Mucosa of rectum (tissue), 2 donors: ENCODE measurements around the gene MRPL19.
"Not testable (repeated sequence)": the region's sequence is repeated elsewhere in the genome, so short reads cannot be mapped to it uniquely, and the experiment has no call there.

Source experiments
- H3K27ac ChIP-seq, 2 donors: one replicate each; pipeline ENCODE4 v1.7.0; 2013; ENCODE audit warnings: inconsistent platforms in 2 of 2, low read depth in 2 of 2, low read length in 2 of 2
- H3K27me3 ChIP-seq, 2 donors: one replicate each; pipeline ENCODE4 v1.7.0; 2013; ENCODE audit warnings: low read length in 2 of 2; ENCODE audit not compliant: control insufficient read depth in 2 of 2, insufficient read depth in 2 of 2
- H3K36me3 ChIP-seq, 2 donors: one replicate each; pipeline ENCODE4 v1.7.0; 2013; ENCODE audit warnings: low read length in 2 of 2; ENCODE audit not compliant: control insufficient read depth in 2 of 2, insufficient read depth in 2 of 2
- H3K4me1 ChIP-seq, 2 donors: one replicate each; pipeline ENCODE4 v1.7.0; 2013; ENCODE audit warnings: low read length in 2 of 2, mild to moderate bottlenecking in 1 of 2; ENCODE audit not compliant: control insufficient read depth in 2 of 2, insufficient read depth in 2 of 2
- H3K4me3 ChIP-seq, 2 donors: one replicate each; pipeline ENCODE4 v1.7.0; 2013; ENCODE audit warnings: low read length in 2 of 2
- H3K9ac ChIP-seq, 2 donors: one replicate each; pipeline ENCODE4 v1.7.0; 2013; ENCODE audit warnings: low read length in 2 of 2, low read depth in 1 of 2, mild to moderate bottlenecking in 1 of 2
- H3K9me3 ChIP-seq, 2 donors: one replicate each; pipeline ENCODE4 v1.7.0; 2013; ENCODE audit warnings: low read length in 2 of 2; ENCODE audit not compliant: control insufficient read depth in 2 of 2
- donor health status: healthy.
- donor health status: Normal muscosa, but diverticular disease.

MRPL19 gene

DNA sequence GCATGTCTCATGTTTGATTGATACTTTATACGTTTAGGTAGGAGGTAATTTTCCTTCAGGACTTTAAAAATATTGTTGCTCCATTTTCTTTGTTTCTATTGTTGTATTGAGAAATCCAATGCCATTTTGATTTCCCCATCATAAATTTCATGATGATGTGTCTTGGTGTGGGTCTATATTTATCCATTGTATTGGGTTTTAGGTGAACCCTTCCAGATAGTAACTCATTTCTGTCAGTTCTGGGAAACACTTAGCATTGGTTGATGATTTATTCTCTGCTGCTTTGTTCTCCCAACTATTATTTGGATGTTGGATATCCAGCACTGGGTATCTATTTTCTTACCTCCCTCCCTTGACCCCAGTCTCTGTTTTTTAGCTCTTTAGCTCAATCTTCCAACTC lies 10.0 kb downstream of the MRPL19 start:
- H3K4me3 ChIP-seq = no peak overlapping the region
- no peaks in the 10 kb centered on the region for H3K27me3 ChIP-seq
- H3K4me1 ChIP-seq = no peaks in the 10 kb centered on the region
- peaks cover 52 to 58% of the 10 kb centered on the region in 2 donors for H3K36me3 ChIP-seq
- no peak overlapping the region for H3K27ac ChIP-seq
- H3K9me3 ChIP-seq = no peaks in the 10 kb centered on the region
- H3K9ac ChIP-seq = no peak overlapping the region

DNA sequence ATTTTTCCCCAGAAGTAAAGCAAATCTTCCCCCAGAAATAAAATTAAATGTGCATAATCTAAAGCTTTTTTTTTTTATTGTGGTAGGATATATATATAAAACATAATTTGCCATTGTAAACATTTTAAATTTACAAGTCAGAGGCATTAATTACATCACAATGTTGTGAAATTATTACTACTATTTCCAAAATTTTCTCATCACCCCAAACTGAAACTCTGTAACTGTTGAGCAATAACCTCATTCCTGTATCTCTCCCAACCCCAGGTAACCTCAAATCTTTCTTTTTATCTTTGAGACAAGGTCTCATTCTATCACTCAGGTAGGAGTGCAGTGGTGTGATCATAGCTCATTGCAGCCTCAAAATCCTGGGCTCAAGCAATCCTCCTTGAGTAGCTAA lies 11.2 kb downstream of the MRPL19 start:
- no peaks in the 10 kb centered on the region for H3K27me3 ChIP-seq
- H3K4me3 ChIP-seq = no peak overlapping the region
- no peak overlapping the region for H3K9ac ChIP-seq
- peaks cover 51 to 62% of the 10 kb centered on the region in 2 donors for H3K36me3 ChIP-seq
- no peaks in the 10 kb centered on the region for H3K9me3 ChIP-seq
- no peaks in the 10 kb centered on the region for H3K4me1 ChIP-seq
- H3K27ac ChIP-seq = no peak overlapping the region

DNA sequence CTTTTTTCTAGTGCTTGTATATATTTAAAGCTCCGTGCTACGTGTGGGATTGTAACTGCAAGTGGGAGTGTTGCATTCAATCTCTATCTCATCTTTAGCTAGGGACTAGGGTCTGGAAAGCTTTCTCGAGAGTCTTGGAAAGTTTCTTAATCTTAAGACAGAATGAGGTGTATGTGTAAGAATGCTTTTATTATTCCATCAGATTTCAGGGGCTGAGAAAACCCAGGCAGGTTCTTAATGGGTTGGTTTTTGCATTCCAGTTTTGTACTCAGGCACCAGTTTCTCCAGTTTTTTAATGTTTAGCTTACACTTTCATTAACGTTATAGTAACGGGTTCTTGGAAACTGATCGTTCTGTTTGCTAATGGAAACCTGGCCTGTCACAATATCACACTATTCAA lies 20.3 kb downstream of the MRPL19 start:
- Histone ChIP-seq H3K9ac (no peak overlapping the region), H3K9me3 (no peaks in the 10 kb centered on the region), H3K36me3 (peaks cover 12 to 18% of the 10 kb centered on the region in 2 donors), H3K27ac (no peak overlapping the region), H3K4me1 (no peaks in the 10 kb centered on the region), H3K27me3 (no peaks in the 10 kb centered on the region), H3K4me3 (no peak overlapping the region)

DNA sequence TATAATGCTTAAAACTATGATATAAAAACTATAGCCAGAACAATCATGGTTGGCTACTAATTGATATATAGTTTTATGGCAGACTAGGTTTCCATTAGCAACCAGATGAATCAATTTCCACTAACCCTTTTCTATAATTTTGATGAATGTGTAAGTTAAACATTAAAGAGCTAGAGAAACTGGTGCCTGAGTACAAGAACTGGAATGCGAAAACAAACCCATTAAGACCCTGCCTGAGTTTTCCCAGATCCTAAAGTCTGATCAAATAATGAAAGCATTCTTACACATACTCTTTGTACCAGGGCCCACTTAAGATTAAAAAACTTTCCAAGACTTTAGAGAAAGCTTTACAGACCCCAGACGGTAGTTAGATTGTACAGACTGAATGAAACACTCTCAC lies 21.3 kb downstream of the MRPL19 start:
- Histone ChIP-seq H3K27ac (no peak overlapping the region), H3K27me3 (no peaks in the 10 kb centered on the region), H3K9me3 (no peaks in the 10 kb centered on the region), H3K4me3 (no peak overlapping the region), H3K4me1 (no peaks in the 10 kb centered on the region), H3K36me3 (peaks cover 15 to 16% of the 10 kb centered on the region in 2 donors), H3K9ac (no peak overlapping the region)

DNA sequence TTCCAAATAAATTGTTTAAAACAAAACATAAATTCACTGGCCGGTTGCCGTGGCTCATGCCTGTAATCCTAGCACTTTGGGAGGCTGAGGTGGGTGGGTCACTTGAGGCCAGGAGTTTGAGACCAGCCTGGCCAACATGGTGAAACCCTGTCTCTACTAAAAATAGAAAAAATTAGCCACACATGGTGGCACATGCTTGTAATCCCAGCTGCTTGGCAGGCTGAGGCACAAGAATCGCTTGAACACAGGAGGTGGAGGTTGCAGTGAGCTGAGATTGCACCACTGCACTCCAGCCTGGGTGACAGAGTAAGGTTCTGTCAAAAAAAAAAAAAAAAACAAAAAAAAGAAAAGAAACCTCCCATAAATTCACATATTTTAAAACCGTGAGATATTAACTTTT lies 28.8 kb downstream of the MRPL19 start:
- not testable (repeated sequence) for H3K9ac ChIP-seq, H3K27ac ChIP-seq
- H3K36me3 ChIP-seq = peaks cover 10 to 12% of the 10 kb centered on the region in 2 donors

DNA sequence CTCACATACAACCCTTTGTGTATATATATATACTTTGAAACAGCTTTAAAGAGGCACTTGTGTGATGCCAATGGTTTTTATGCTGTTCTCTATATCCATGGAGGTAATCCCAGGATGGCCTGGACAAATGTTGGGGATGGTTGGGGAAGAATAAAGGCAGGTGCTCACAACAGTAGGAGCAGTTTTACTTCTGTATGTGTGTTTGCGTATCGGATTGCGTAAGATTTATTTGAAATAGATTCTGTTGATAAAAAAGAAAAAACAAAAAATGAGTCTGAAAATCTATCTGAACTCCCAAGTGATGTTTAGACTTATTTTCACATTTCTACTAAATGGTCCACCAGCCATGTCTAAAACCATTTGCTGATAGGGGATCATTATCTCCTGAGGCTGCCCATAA lies 29.3 kb downstream of the MRPL19 start:
- Histone ChIP-seq H3K9ac (no peak overlapping the region), H3K36me3 (peaks cover 11 to 13% of the 10 kb centered on the region in 2 donors), H3K4me1 (no peaks in the 10 kb centered on the region), H3K27ac (no peak overlapping the region), H3K9me3 (no peaks in the 10 kb centered on the region), H3K27me3 (no peaks in the 10 kb centered on the region), H3K4me3 (no peak overlapping the region)

More for the DNA sequence above, 28.8 kb downstream of the MRPL19 start:
- H3K4me1 ChIP-seq, H3K27me3 ChIP-seq, H3K9me3 ChIP-seq, H3K4me3 ChIP-seq: not testable (repeated sequence)

DNA sequence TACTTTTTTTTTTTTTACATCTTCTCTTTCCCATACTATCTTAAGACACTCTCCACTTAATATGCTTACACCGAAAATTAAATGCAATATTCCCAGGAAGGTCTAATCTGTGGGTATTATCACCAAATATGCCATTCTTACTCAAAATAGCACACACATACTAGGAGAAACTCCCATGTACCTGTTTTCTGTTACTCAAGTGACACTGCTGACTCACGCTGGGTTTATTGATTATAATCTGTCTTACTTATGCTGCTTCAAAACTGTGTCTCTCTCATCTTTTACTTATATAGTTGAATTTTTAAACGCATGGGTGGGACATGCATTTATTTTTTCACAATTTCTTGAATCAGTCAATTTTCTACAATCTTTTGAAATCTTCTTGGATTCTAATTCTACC lies 29.9 kb downstream of the MRPL19 start:
- peaks cover 8 to 10% of the 10 kb centered on the region in 2 donors for H3K36me3 ChIP-seq
- no peaks in the 10 kb centered on the region for H3K9me3 ChIP-seq
- H3K4me1 ChIP-seq = no peaks in the 10 kb centered on the region
- no peaks in the 10 kb centered on the region for H3K27me3 ChIP-seq
- no peak overlapping the region for H3K27ac ChIP-seq
- H3K9ac ChIP-seq = no peak overlapping the region
- no peak overlapping the region for H3K4me3 ChIP-seq

DNA sequence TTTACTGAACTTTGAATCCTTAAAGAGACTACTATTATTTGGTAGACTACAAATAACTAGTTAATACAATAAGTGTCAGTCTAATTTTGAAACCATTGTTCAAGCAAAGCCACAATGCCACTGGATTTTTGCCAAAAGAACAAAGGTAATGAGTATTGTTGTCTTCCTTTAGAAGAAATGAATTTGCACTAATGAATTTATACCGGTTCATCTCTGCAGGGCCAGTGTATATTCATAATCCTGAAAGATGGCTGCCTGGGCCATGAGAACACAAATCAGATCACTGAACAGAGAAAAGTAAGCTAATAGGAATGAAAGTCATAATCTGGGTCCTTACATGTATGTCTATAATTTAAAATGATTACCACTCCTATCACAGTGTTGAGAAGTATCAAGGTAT lies 33.0 kb downstream of the MRPL19 start:
- no peak overlapping the region for H3K4me3 ChIP-seq
- no peaks in the 10 kb centered on the region for H3K4me1 ChIP-seq
- H3K27me3 ChIP-seq = no peaks in the 10 kb centered on the region
- no peak overlapping the region for H3K27ac ChIP-seq
- no peak overlapping the region for H3K9ac ChIP-seq
- peaks cover 8% of the 10 kb centered on the region in 2 donors for H3K36me3 ChIP-seq
- no peaks in the 10 kb centered on the region for H3K9me3 ChIP-seq

DNA sequence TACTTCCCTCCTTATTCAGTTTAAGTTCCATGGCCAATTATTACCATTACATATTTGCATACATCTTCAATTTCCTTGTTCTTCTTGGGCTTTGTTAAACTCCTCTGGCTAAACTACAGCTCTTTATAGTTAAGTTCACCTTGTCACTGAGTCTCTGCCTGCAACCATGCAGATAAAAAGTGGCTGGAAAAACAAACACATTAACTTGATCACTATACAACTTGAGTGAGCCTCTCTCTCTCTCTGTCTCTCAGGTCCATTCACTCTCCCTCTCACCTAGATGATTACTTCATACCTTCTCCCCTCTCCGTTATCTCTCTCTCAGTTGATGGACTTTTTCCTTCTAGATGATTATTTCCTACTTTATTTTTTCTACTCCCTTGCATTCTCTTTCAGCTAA lies 33.8 kb downstream of the MRPL19 start:
- H3K9me3 ChIP-seq = no peaks in the 10 kb centered on the region
- H3K4me3 ChIP-seq = no peak overlapping the region
- peaks cover 8 to 12% of the 10 kb centered on the region in 2 donors for H3K36me3 ChIP-seq
- no peaks in the 10 kb centered on the region for H3K4me1 ChIP-seq
- no peak overlapping the region for H3K9ac ChIP-seq
- no peak overlapping the region for H3K27ac ChIP-seq
- H3K27me3 ChIP-seq = no peaks in the 10 kb centered on the region

DNA sequence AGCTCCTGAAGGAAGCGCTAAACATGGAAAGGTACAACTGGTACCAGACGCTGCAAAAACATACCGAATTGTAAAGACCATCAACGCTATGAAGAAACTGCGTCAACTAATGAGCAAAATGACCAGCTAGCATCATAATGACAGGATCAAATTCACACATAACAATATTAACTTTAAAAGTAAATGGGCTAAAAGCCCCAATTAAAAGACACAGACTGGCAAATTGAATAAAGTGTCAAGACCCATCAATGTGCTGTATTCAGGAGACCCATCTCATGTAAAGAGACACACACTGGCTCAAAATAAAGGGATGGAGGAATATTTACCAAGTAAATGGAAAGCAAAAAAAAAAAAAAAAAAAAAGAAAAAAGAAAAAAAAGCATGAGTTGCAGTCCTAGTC lies 36.8 kb downstream of the MRPL19 start:
- H3K9me3 ChIP-seq, H3K4me1 ChIP-seq, H3K9ac ChIP-seq, H3K27ac ChIP-seq, H3K27me3 ChIP-seq, H3K4me3 ChIP-seq: not testable (repeated sequence)
- peaks cover 8 to 16% of the 10 kb centered on the region in 2 donors for H3K36me3 ChIP-seq

DNA sequence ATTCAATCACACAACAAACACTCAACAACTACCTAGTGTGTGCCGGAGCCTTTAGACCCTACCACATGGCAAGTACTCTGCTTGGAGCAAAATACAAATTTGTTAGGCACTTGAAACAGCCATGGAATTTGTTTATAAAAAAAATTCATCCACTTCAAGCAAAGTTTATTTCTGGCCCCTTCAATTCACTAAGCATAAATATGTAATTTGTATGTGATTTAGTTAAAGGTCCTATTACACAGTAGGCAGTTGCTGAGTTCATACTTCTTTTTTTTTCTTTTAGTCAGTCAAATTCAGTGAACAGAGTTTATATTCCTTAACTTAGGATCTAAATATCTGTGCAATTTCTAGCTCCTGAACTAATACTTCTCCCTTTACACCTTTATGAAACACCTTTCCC lies 41.6 kb downstream of the MRPL19 start:
- no peak overlapping the region for H3K4me3 ChIP-seq
- no peak overlapping the region for H3K9ac ChIP-seq

More for the DNA sequence above, 41.6 kb downstream of the MRPL19 start:
- H3K4me1 ChIP-seq = no peaks in the 10 kb centered on the region
- no peaks in the 10 kb centered on the region for H3K9me3 ChIP-seq
- peaks cover 9 to 20% of the 10 kb centered on the region in 2 donors for H3K36me3 ChIP-seq
- no peaks in the 10 kb centered on the region for H3K27me3 ChIP-seq
- H3K27ac ChIP-seq = no peak overlapping the region
